GM18858 (cell line): ENCODE data around the gene STAMBPL1.

Experiments
- ATAC-seq: cut with Tn5 transposase; IDR thresholded peaks from one replicate; pipeline ENCODE4 v1.9.1; 2021; ENCODE audit not compliant: unreplicated experiment

STAMBPL1 gene

GRCh38 chr10:88890681-88891381 lies 10.8 kb downstream of the STAMBPL1 start:
- no peak for ATAC-seq

GRCh38 chr10:88892222-88892967 lies 12.3 kb downstream of the STAMBPL1 start:
- no peak for ATAC-seq

GRCh38 chr10:88893611-88894010 lies 13.6 kb downstream of the STAMBPL1 start:
- ATAC-seq: no peak

- ATAC-seq: no peak
These were observed 15.2 kb downstream of the STAMBPL1 start for GRCh38 chr10:88895250-88895649.

GRCh38 chr10:88896372-88896993 lies 16.4 kb downstream of the STAMBPL1 start:
- no peak for ATAC-seq

- ATAC-seq: no peak
These were observed 17.2 kb downstream of the STAMBPL1 start for GRCh38 chr10:88896994-88897853.

- ATAC-seq: no peak
These were observed 18.7 kb downstream of the STAMBPL1 start for GRCh38 chr10:88898727-88899126.

- no peak for ATAC-seq
These were observed 19.8 kb downstream of the STAMBPL1 start for GRCh38 chr10:88899886-88900285.

GRCh38 chr10:88901206-88901983 lies 21.4 kb downstream of the STAMBPL1 start:
- peak; percentile 85 for ATAC-seq

- ATAC-seq: peak; percentile 20
These were observed 22.1 kb downstream of the STAMBPL1 start for GRCh38 chr10:88901984-88902789.

- no peak for ATAC-seq
These were observed 23.7 kb downstream of the STAMBPL1 start for GRCh38 chr10:88903715-88904114.

- ATAC-seq: no peak
These were observed 26.9 kb downstream of the STAMBPL1 start for GRCh38 chr10:88906921-88907320.

GRCh38 chr10:88908194-88908593 lies 28.1 kb downstream of the STAMBPL1 start:
- ATAC-seq: no peak

GRCh38 chr10:88911116-88911515 lies 31.1 kb downstream of the STAMBPL1 start:
- no peak for ATAC-seq

GRCh38 chr10:88911851-88912250 lies 31.8 kb downstream of the STAMBPL1 start:
- no peak for ATAC-seq

- ATAC-seq: no peak
These were observed 33.1 kb downstream of the STAMBPL1 start for GRCh38 chr10:88913127-88913526.

GRCh38 chr10:88913788-88914187 lies 33.7 kb downstream of the STAMBPL1 start:
- no peak for ATAC-seq

GRCh38 chr10:88915781-88916180 lies 35.7 kb downstream of the STAMBPL1 start:
- no peak for ATAC-seq

- ATAC-seq: no peak
These were observed 36.2 kb downstream of the STAMBPL1 start for GRCh38 chr10:88916231-88916630.
